GM12873 (cell line): Measurements from ENCODE around the gene MSI2.

ENCODE experiments used
- CTCF ChIP-seq: IDR thresholded peaks from 2 replicates; pipeline ENCODE4 v1.5.1; 2012; ENCODE audit warnings: low read depth, mild to moderate bottlenecking, moderate library complexity, low read length, control low read depth; ENCODE audit not compliant: insufficient read depth; ENCODE audit errors: missing control alignments

MSI2 gene

GRCh38 chr17:57375040-57375769 lies 118.9 kb downstream of the MSI2 start:
- TF ChIP-seq CTCF: no peak

GRCh38 chr17:57375770-57376225 lies 119.5 kb downstream of the MSI2 start:
- no peak for TF ChIP-seq CTCF

GRCh38 chr17:57377094-57377493 lies 120.8 kb downstream of the MSI2 start:
- no peak for TF ChIP-seq CTCF

GRCh38 chr17:57379237-57379894 lies 123.0 kb downstream of the MSI2 start:
- no peak for TF ChIP-seq CTCF

DNA sequence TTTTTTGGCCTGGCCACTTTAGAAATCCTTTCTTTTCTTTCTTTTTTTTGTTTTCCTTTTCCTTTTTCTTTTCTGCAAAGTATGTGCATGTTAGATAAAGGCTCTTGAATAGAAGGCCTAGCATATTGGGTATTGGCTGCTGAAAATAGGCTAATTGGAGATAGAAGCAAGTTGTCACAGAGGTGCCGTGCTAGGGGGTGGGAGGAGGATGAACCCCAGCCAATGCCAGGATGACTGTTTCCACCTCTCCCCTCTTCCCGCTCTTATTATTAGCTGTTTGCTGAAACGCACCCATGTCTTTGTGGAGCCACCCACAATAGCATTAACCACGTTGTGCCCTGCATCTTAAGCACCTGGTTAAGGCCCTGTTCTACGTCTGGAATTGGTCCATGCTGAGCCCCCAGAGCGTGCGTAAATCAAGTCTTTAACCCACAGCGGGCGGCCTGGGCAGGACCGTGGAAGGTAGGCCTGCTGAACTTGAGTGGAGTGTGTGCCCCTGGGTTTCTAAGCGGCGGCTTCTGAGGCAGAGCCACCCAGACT lies 123.6 kb downstream of the MSI2 start:
- TF ChIP-seq CTCF: no peak

DNA sequence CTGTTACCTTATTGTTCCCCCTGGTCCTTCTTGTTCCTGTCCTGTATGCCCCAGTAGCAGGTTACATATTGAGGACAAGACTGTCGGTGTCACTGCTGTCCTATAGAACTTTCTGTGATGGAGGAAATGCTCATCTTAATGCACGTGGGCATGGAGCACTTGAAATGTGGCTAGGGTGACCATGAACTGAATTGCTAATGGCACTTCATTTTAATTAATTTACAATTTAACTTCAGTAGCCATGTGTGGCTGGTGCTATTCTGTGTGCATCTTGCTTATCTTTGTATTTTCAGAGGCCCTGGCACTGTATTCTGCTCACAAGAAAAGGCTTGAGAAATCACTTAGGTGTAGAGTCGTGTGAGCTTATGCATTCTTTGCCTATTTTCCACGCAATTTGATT lies 125.2 kb downstream of the MSI2 start:
- no peak for TF ChIP-seq CTCF

GRCh38 chr17:57384219-57384618 lies 127.9 kb downstream of the MSI2 start:
- TF ChIP-seq CTCF: no peak
